Body of pancreas (tissue), 4 donors: Measurements from ENCODE around the gene HES2. TPM values are rescaled to one million over a fixed set of nuclear protein-coding genes. Genes with fewer than 3 reads are reported as not detected.

Source experiments
- ATAC-seq: fragments of 150-250 bp; one replicate; pipeline ENCODE4 v1.9.1; 2016
- DNase-seq, 4 donors: peaks; one replicate each; pipeline ENCODE4 v3.0.0-alpha.2; 2019
- H3K27ac ChIP-seq, 4 donors: fragments of 200-600 bp; sonication (generic); 1 replicate in 3 of 4; 2 replicates in 1 of 4; pipeline versions ENCODE4 v1.5.1 to v1.6.1; 2016 to 2019; ENCODE audit warnings: mild to moderate bottlenecking in 1 of 4, mixed read lengths in 1 of 4, moderate library complexity in 1 of 4
- H3K27me3 ChIP-seq, 2 donors: fragments of 200-600 bp; sonication (generic); one replicate each; pipeline ENCODE4 v1.6.0; 2016; ENCODE audit warnings: mild to moderate bottlenecking in 1 of 2
- H3K36me3 ChIP-seq, 2 donors: fragments of 200-600 bp; sonication (generic); replicated peaks in 1 of 2; 2 replicates each; pipeline ENCODE4 v1.5.1; 2016; ENCODE audit warnings: low read depth in 2 of 2; ENCODE audit not compliant: insufficient read depth in 1 of 2
- H3K4me1 ChIP-seq: fragments of 200-600 bp; sonication (generic); one replicate; pipeline ENCODE4 v1.6.0; 2016
- H3K4me3 ChIP-seq, 2 donors: fragments of 200-600 bp; sonication (generic); 1 replicate in 1 of 2; 2 replicates in 1 of 2; pipeline ENCODE4 v1.5.1; 2016 to 2019
- H3K9me3 ChIP-seq, 3 donors: fragments of 200-600 bp; sonication (generic); 1 replicate in 2 of 3; 2 replicates in 1 of 3; pipeline ENCODE4 v1.5.1; 2016
- CTCF ChIP-seq, 7 experiments: fragments of 450-650 bp in 4 of 7; fragments of 200-600 bp in 3 of 7; sonication (generic) in 3 of 7; IDR thresholded peaks; one replicate each; pipeline ENCODE4 v1.5.1; 2016 to 2019; ENCODE audit warnings: antibody characterized with exemption in 7 of 7
- POLR2A ChIP-seq, 3 donors: fragments of 450-650 bp; IDR thresholded peaks; one replicate each; pipeline ENCODE4 v1.6.1; 2016; ENCODE audit warnings: antibody characterized with exemption in 3 of 3, mild to moderate bottlenecking in 2 of 3
- WGBS, 2 donors: methylation state at CpG; one replicate each; pipeline ENCODE4 v1.1.5; 2017; 5-methylcytosine and 5-hydroxymethylcytosine counted together
- intact Hi-C: fragments of 100-400 bp; cut with DNase I; formaldehyde crosslinking; loops from one replicate; pipeline ENCODE4 v1.15.1; 2023
- total RNA-seq, 2 donors: library from RNA; depleted of rRNA; stranded (reverse); fragments of >200 nt; gene quantifications; one replicate each; pipeline ENCODE4 v1.1.0, GENCODE V29; 2016

The HES2 gene
- total RNA-seq, 2 donors from 2014 or later: 0.26 TPM; not detected in 1

- ATAC-seq: peak; percentile 96
- DNase-seq: peak; percentile 90 to 92 (median 92)
- H3K27ac ChIP-seq: peak within 1 kb of the TSS; percentile 87 to 100 (median 99)
- TF ChIP-seq POLR2A (IDR thresholded peaks at IDR 0.05) (peak; percentile 73 to 82 (median 76)), CTCF (IDR thresholded peaks at IDR 0.05) (peak in 4 of 7 experiments; percentile 22 to 42 (median 36))
- H3K4me1 ChIP-seq: peaks cover 17% of the 10 kb centered on the region
- H3K4me3 ChIP-seq: peak within 1 kb of the TSS in 1 of 2 donors; percentile 1
- no peaks in the 10 kb centered on the region for H3K9me3 ChIP-seq
- WGBS, 2 donors: 0% methylated on average over 8 to 69 of the region's 87 CpGs
- no peaks in the 10 kb centered on the region for H3K36me3 ChIP-seq
- no peaks in the 10 kb centered on the region for H3K27me3 ChIP-seq
- intact Hi-C loops: no loop called here
Observed at GRCh38 chr1:6393400-6394187, 26.1 kb downstream of the HES2 start, which contains the start of gene ACOT7. ACOT7 (minus strand) TSS chr1:6393767; CDS start chr1:6393399, 368 bp downstream.

- no peaks in the 10 kb centered on the region for H3K36me3 ChIP-seq
- peaks cover 17% of the 10 kb centered on the region for H3K4me1 ChIP-seq
- intact Hi-C loops: no loop called here
- WGBS, 2 donors: 1 to 7% methylated on average over 11 to 57 of the region's 83 CpGs
- TF ChIP-seq CTCF (IDR thresholded peaks at IDR 0.05): no peak
- TF ChIP-seq POLR2A (IDR thresholded peaks at IDR 0.05): no peak
- H3K27ac ChIP-seq: peak overlapping the region; percentile 87 to 100 (median 99)
- no peak for DNase-seq
- H3K4me3 ChIP-seq: no peak overlapping the region
- no peaks in the 10 kb centered on the region for H3K27me3 ChIP-seq
- no peaks in the 10 kb centered on the region for H3K9me3 ChIP-seq
- no peak for ATAC-seq
Observed at GRCh38 chr1:6392809-6393399, 26.8 kb downstream of the HES2 start.

GRCh38 chr1:6391951-6392808 lies 27.5 kb downstream of the HES2 start:
- Histone ChIP-seq H3K36me3 (no peaks in the 10 kb centered on the region), H3K27me3 (no peaks in the 10 kb centered on the region), H3K4me3 (no peak overlapping the region), H3K27ac (peak overlapping the region in 1 of 4 donors; percentile 99), H3K4me1 (peaks cover 17% of the 10 kb centered on the region), H3K9me3 (no peaks in the 10 kb centered on the region)
- TF ChIP-seq POLR2A (IDR thresholded peaks at IDR 0.05): no peak
- TF ChIP-seq CTCF (IDR thresholded peaks at IDR 0.05): no peak
- 37 to 38% methylated on average over 16 of the region's 16 CpGs for WGBS, 2 donors
- DNase-seq (peak in 2 of 4 donors; percentile 24 to 28), ATAC-seq (no peak)
- intact Hi-C loops: no loop called here

GRCh38 chr1:6389971-6390370 lies 29.7 kb downstream of the HES2 start:
- ATAC-seq (no peak), DNase-seq (no peak)
- peaks cover 24% of the 10 kb centered on the region for H3K4me1 ChIP-seq
- intact Hi-C loops: no loop called here
- H3K9me3 ChIP-seq: no peaks in the 10 kb centered on the region
- no peak overlapping the region for H3K27ac ChIP-seq
- WGBS, 2 donors: 92 to 95% methylated on average over 9 of the region's 9 CpGs
- H3K4me3 ChIP-seq: no peak overlapping the region
- no peaks in the 10 kb centered on the region for H3K27me3 ChIP-seq
- TF ChIP-seq CTCF (IDR thresholded peaks at IDR 0.05) (no peak), POLR2A (IDR thresholded peaks at IDR 0.05) (no peak)
- no peaks in the 10 kb centered on the region for H3K36me3 ChIP-seq
